D721Med (cell line): ENCODE measurements around the gene LRP2.

Source experiments
- DNase-seq: peaks from one replicate; pipeline ENCODE4 v3.0.0; 2011; ENCODE audit warnings: low spot score; ENCODE audit not compliant: insufficient read length
- FAIRE-seq: peaks from 2 replicates; lab custom pipeline; 2011; peaks lifted over from hg19 to GRCh38; lab: Jason Lieb, UNC
- CTCF ChIP-seq: IDR thresholded peaks from 2 replicates; pipeline ENCODE4 v1.5.1; 2012; ENCODE audit warnings: mild to moderate bottlenecking, control low read depth; ENCODE audit not compliant: insufficient read depth; ENCODE audit errors: missing control alignments

Gene LRP2

DNA sequence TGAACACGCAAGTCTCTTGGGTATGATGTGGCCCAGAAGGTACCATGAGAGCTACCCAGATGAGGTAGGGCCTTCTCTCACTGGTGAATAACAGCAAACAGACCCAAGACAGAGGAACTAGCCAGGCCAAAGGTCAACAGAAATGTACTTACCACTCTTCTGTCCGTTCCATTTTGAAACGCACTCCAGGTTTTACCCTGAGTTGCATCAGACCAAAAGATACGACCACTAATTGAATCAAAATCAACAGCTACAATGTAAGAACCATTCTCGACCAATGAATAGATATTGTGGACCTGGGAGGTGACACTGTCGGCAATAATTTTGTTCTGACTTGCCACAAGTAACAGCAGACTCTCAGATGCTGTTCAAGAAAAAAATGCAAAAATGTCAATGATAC is 124.4 kb downstream of the LRP2 start:
- DNase-seq = no peak
- no peak for FAIRE-seq
- no peak for TF ChIP-seq CTCF

DNA sequence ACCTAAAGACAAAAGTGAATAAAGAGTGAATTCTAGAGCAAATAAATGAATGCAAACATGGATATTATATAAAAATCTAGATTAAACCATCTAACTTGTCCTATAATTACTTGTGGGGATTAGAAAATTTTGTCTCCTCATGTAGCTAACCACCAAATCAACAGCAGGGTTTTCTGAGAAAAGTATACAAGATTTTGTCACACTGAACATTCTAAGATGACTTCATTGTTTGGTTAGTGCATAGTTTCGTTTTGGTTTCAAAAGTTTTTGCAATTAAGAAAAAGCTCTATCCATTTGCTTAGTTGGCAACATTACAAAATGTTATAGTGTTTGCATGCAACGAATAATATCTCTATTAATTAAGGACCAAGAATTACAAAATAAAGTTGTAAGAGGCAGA is 125.0 kb downstream of the LRP2 start:
- no peak for DNase-seq
- FAIRE-seq = no peak
- no peak for TF ChIP-seq CTCF

DNA sequence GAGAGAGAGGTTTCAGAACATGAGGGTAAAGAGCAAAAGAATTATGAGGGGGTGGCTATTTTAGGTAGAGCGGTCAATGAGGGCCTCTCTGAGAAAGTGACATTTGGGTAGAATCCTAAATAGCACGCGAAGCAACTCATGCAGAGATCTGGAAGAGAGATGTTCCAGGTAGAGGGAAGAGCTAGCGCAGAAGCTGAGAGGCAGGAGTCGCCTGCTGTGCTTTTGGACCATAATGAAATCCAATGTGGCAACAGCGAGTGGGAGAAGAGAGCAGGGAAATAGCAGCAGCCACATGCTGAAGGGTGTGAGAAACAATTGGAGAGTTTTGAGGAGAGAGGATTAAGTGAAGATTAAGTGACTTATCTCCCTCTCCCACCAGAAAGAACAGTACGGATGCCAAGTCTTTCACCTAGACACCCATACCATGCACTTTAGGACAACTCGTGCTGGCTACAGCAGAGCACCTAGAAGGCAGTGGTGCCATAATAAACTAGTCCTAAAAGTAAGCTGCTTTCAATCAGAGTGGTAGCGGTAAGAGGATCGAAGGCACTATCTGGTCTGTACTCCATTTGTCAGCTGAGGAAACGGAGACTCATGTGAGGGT is 129.7 kb downstream of the LRP2 start:
- no peak for DNase-seq

DNA sequence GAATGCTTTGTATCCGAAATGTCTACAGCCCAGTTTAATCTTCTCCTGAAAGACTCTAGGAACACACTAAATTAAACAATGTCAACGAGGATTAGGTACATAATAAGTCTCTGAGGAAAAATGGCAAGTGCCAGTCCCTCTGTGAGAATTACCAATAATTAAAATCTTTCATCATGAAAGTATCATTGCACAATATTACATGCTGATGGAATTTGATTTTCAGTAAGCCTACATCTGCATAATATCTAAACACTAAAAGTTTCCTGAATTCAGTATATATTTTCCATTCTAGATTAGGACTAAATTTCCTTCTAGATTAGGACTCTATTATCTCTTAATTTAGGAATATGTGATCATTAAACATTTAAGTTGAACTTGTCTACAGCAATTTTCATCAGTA is 132.1 kb downstream of the LRP2 start:
- no peak for FAIRE-seq
- no peak for DNase-seq
- no peak for TF ChIP-seq CTCF

More for the DNA sequence above, 129.7 kb downstream of the LRP2 start:
- no peak for TF ChIP-seq CTCF
- no peak for FAIRE-seq

- DNase-seq = no peak
- FAIRE-seq = no peak
- TF ChIP-seq CTCF = no peak
Observed at GRCh38 chr2:169229590-169229989, 132.7 kb downstream of the LRP2 start.

- DNase-seq (no peak), FAIRE-seq (no peak)
- no peak for TF ChIP-seq CTCF
Observed at GRCh38 chr2:169225906-169226305, 136.4 kb downstream of the LRP2 start.

DNA sequence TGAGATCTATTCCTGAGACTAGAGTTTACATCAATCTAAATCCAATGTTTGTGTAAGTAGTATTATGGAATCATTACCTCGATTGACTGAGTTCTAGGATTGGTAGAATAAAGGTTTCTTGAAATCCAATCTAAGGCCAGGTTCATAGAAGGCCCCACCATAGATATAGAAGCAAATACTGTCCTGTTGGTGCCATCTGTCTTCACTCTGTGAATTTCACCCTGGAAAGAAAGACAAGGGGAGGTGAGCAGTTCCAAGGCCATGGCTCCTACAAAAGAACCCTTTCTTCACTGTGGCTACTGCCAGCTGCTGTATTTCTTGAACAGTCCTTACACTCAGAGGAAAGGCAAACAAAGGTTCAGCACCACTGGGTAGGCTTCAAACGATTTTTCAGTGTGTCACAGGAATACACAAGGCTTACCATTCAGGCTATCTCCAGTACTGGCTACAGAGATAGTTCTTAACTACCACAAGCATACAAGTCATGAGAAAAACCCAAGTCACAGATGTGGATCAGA is 137.0 kb downstream of the LRP2 start:
- no peak for FAIRE-seq
- no peak for DNase-seq
- no peak for TF ChIP-seq CTCF
